ENCODE results near the gene ABCA2. TPM values are rescaled to one million over a fixed set of nuclear protein-coding genes. Genes with fewer than 3 reads are reported as not detected.
A peak's percentile ranks its signal among the peaks of the same experiment; 100 is the strongest.

ABCA2 gene
- total and polyA plus RNA-seq, 4 donors: 2.9 to 15.2 (median 12.3) TPM

DNA sequence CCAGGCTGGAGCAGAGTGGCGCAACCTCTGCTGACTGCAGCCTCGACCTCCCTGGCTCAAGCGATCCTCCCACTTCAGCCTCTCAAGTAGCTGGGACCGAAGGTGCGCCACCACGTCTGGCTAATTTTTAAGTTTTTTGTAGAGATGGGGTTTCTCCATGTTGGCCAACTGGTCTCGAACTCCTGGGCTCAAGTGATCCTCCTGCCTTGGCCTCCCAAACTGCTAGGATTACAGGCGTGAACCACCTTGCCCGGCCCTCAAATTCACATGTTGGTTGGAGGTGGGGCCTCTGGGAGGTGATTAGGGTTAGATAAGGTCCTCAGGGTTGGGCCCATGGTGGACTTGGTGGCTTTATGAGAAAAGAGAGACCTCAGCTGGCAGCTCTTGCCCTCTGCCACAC lies 65.9 kb downstream of the ABCA2 start:
- peak overlapping the region in 1 of 2 donors; percentile 28 for H3K27ac ChIP-seq (ENCODE audit: low read depth in 1 of 2, low read length in 2 of 2)
- no peak overlapping the region for H3K9ac ChIP-seq (ENCODE audit: low read depth in 1 of 2, low read length in 2 of 2)
- TF ChIP-seq HNF4A (conservative IDR thresholded peaks at IDR 0.05): no peak
- TF ChIP-seq HNF4G (IDR thresholded peaks at IDR 0.05): no peak
- TF ChIP-seq, protein P1, sequence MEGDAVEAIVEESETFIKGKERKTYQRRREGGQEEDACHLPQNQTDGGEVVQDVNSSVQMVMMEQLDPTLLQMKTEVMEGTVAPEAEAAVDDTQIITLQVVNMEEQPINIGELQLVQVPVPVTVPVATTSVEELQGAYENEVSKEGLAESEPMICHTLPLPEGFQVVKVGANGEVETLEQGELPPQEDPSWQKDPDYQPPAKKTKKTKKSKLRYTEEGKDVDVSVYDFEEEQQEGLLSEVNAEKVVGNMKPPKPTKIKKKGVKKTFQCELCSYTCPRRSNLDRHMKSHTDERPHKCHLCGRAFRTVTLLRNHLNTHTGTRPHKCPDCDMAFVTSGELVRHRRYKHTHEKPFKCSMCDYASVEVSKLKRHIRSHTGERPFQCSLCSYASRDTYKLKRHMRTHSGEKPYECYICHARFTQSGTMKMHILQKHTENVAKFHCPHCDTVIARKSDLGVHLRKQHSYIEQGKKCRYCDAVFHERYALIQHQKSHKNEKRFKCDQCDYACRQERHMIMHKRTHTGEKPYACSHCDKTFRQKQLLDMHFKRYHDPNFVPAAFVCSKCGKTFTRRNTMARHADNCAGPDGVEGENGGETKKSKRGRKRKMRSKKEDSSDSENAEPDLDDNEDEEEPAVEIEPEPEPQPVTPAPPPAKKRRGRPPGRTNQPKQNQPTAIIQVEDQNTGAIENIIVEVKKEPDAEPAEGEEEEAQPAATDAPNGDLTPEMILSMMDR (IDR thresholded peaks at IDR 0.05; ENCODE audit: low read depth, low read length, missing input control): no peak
- TF ChIP-seq FOXA1 (IDR thresholded peaks at IDR 0.05): no peak
- no peak for TF ChIP-seq RXRA (IDR thresholded peaks at IDR 0.05)
- no peak for TF ChIP-seq RAD21 (IDR thresholded peaks at IDR 0.05)
- TF ChIP-seq, protein P2, sequence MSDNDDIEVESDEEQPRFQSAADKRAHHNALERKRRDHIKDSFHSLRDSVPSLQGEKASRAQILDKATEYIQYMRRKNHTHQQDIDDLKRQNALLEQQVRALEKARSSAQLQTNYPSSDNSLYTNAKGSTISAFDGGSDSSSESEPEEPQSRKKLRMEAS (IDR thresholded peaks at IDR 0.05): no peak
- TF ChIP-seq NR2F2 (IDR thresholded peaks at IDR 0.05): no peak
- TF ChIP-seq TAF1 (conservative IDR thresholded peaks at IDR 0.05): no peak
- H3K4me3 ChIP-seq (ENCODE audit: low read depth in 1 of 3, low read length in 3 of 3): no peak overlapping the region
- peaks cover 0 to 2% (median 0%) of the 10 kb centered on the region in 4 donors for H3K4me1 ChIP-seq (ENCODE audit: control insufficient read depth in 4 of 4, insufficient read depth in 4 of 4, low read length in 3 of 4)
- H3K36me3 ChIP-seq (ENCODE audit: control insufficient read depth in 4 of 4, insufficient read depth in 3 of 4, low read depth in 1 of 4, low read length in 3 of 4): no peaks in the 10 kb centered on the region
- no peaks in the 10 kb centered on the region for H3K9me3 ChIP-seq (ENCODE audit: control insufficient read depth in 4 of 4, low read length in 3 of 4)
- 93% methylated on average over 9 of the region's 9 CpGs for WGBS
- H3K27me3 ChIP-seq (ENCODE audit: control insufficient read depth in 4 of 4, insufficient read depth in 4 of 4, low read length in 3 of 4): no peaks in the 10 kb centered on the region
- DNase-seq (ENCODE audit: low spot score): no peak

DNA sequence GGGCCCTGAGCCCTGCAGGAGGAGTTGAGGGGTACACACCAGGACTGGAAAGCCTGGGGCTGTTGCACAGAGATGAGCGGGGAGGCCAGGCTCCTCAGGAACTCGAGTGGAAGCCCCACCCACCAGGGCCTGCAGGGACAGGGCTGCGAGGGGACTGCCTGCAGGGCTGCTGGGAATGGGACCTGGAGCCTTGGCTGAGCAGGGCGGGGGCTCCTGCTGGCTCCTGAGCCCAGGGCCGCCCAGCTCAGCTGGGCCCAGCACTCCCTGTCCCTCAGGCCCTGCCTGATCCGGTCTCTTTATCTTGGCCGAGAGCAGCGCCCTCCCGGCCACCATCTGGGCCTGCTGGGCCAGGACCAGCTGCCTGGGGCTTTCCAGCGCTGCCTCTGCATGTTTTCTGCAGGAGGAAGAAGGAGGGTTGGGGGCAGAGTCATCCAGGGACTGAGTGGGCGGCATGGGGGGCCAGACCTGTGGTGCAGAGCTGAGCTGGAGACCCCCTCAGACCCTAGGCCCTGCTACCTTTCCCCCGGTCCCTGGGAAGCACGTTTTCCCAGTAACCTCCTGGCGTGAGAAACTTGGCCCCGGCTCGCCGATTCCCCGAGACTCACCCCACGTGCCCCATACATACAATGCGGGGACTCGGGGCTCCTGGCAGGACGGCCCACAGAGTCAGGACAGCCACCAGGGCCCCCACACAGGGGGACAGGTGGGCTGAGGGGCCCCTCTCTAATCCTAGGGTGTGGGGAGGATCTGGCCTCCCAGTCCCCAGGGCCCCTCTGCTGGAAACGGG lies 66.6 kb downstream of the ABCA2 start:
- peaks cover 0 to 2% (median 0%) of the 10 kb centered on the region in 4 donors for H3K4me1 ChIP-seq (ENCODE audit: control insufficient read depth in 4 of 4, insufficient read depth in 4 of 4, low read length in 3 of 4)
- H3K4me3 ChIP-seq (ENCODE audit: low read depth in 1 of 3, low read length in 3 of 3): no peak overlapping the region
- H3K36me3 ChIP-seq (ENCODE audit: control insufficient read depth in 4 of 4, insufficient read depth in 3 of 4, low read depth in 1 of 4, low read length in 3 of 4): no peaks in the 10 kb centered on the region
- no peak overlapping the region for H3K9ac ChIP-seq (ENCODE audit: low read depth in 1 of 2, low read length in 2 of 2)
- no peak for DNase-seq (ENCODE audit: low spot score)
- no peaks in the 10 kb centered on the region for H3K27me3 ChIP-seq (ENCODE audit: control insufficient read depth in 4 of 4, insufficient read depth in 4 of 4, low read length in 3 of 4)
- H3K27ac ChIP-seq (ENCODE audit: low read depth in 1 of 2, low read length in 2 of 2): peak overlapping the region in 1 of 2 donors; percentile 28
- TF ChIP-seq RXRA (IDR thresholded peaks at IDR 0.05) (peak in 1 of 2 donors; percentile 67), FOXA1 (IDR thresholded peaks at IDR 0.05) (no peak), SP1 (IDR thresholded peaks at IDR 0.05) (peak; percentile 19)
- 83% methylated on average over 23 of the region's 23 CpGs for WGBS
- H3K9me3 ChIP-seq (ENCODE audit: control insufficient read depth in 4 of 4, low read length in 3 of 4): no peaks in the 10 kb centered on the region

DNA sequence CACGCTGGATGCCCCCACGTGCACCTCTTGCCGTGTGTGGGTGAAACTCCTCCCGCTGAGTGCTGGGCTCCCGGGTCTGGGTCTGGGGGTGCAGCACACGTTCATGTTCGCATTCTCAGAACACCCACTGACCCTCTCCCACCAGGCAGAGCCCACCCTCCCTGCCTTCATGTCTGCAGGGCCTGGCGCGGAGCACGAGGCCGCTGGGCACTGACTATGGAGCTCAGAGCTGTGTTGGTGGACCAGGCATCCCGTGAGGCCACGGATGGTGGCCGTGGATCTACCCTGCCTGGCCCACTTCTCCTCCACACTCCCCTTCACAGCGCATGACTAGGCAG lies 67.1 kb downstream of the ABCA2 start:
- TF ChIP-seq, protein P3, sequence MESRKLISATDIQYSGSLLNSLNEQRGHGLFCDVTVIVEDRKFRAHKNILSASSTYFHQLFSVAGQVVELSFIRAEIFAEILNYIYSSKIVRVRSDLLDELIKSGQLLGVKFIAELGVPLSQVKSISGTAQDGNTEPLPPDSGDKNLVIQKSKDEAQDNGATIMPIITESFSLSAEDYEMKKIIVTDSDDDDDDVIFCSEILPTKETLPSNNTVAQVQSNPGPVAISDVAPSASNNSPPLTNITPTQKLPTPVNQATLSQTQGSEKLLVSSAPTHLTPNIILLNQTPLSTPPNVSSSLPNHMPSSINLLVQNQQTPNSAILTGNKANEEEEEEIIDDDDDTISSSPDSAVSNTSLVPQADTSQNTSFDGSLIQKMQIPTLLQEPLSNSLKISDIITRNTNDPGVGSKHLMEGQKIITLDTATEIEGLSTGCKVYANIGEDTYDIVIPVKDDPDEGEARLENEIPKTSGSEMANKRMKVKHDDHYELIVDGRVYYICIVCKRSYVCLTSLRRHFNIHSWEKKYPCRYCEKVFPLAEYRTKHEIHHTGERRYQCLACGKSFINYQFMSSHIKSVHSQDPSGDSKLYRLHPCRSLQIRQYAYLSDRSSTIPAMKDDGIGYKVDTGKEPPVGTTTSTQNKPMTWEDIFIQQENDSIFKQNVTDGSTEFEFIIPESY (IDR thresholded peaks at IDR 0.05): no peak
- TF ChIP-seq TAF1 (conservative IDR thresholded peaks at IDR 0.05): no peak
- TF ChIP-seq YY1 (IDR thresholded peaks at IDR 0.05): no peak
- TF ChIP-seq GABPA (IDR thresholded peaks at IDR 0.05 in 1 of 2, conservative IDR thresholded peaks at IDR 0.05 in 1 of 2): no peak
- no peak for TF ChIP-seq RXRA (IDR thresholded peaks at IDR 0.05)
- no peak for TF ChIP-seq FOXA2 (IDR thresholded peaks at IDR 0.05)
- Histone ChIP-seq H3K9me3 (ENCODE audit: control insufficient read depth in 4 of 4, low read length in 3 of 4) (no peaks in the 10 kb centered on the region), H3K9ac (ENCODE audit: low read depth in 1 of 2, low read length in 2 of 2) (no peak overlapping the region), H3K4me1 (ENCODE audit: control insufficient read depth in 4 of 4, insufficient read depth in 4 of 4, low read length in 3 of 4) (no peaks in the 10 kb centered on the region), H3K27me3 (ENCODE audit: control insufficient read depth in 4 of 4, insufficient read depth in 4 of 4, low read length in 3 of 4) (no peaks in the 10 kb centered on the region), H3K27ac (ENCODE audit: low read depth in 1 of 2, low read length in 2 of 2) (peak overlapping the region in 1 of 2 donors; percentile 28), H3K4me3 (ENCODE audit: low read depth in 1 of 3, low read length in 3 of 3) (no peak overlapping the region), H3K36me3 (ENCODE audit: control insufficient read depth in 4 of 4, insufficient read depth in 3 of 4, low read depth in 1 of 4, low read length in 3 of 4) (no peaks in the 10 kb centered on the region)
- no peak for DNase-seq (ENCODE audit: low spot score)
- 89% methylated on average over 15 of the region's 15 CpGs for WGBS

Measured in liver (tissue), 9 donors.